GM21515 (cell line): Measurements from ENCODE around the gene BST1.
A peak's percentile ranks its signal among the peaks of the same experiment; 100 is the strongest.

Source experiments
- ATAC-seq: cut with Tn5 transposase; IDR thresholded peaks from one replicate; pipeline ENCODE4 v1.9.1; 2021; ENCODE audit not compliant: unreplicated experiment

Gene BST1

GRCh38 chr4:15742637-15743036, 39.8 kb downstream of the BST1 start:
- ATAC-seq = no peak

GRCh38 chr4:15744016-15744545, 41.2 kb downstream of the BST1 start:
- no peak for ATAC-seq

- no peak for ATAC-seq
Observed at GRCh38 chr4:15746110-15746509, 43.2 kb downstream of the BST1 start.

DNA sequence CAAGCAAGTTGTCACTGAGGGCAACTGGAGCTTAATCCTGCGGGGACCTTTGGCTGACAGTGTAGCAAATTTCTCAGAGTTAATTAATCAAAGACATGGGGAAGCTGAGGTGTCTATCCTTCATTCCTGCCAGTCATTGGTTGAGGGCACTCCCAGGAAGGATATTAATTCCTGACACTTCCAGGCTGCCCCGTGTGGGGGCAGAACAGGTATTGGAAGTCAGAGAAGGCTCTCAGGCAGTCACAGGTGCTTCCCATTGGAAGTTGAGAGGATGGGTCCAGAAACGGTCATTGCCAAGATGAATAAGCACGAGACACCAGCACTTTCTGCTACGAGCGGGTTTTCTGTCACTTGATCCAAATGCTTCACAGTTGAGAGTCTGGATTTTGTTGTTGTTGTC, 46.1 kb downstream of the BST1 start:
- ATAC-seq = no peak

GRCh38 chr4:15751153-15751552, 48.3 kb downstream of the BST1 start:
- no peak for ATAC-seq

DNA sequence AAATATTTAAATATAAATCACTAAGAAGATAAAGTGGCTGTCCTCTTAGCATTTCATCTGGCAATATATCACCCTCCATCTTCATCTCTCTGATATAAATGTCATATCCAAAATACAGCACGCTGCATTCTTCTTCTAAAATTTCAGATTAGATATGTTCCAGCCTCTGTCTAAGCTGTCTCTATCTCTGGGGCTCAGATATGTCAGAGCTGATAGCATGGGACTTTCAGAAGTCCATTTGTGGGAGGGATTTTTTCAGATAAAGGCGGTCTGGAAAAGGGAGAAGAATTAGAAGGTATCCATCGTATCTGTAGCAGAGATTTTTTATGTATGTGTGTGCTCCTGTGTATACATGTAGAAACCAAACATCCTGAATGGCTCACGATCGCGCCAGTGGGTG, 50.2 kb downstream of the BST1 start:
- ATAC-seq = no peak

- ATAC-seq = no peak
Observed at GRCh38 chr4:15753786-15754185, 50.9 kb downstream of the BST1 start.

GRCh38 chr4:15754323-15754722, 51.5 kb downstream of the BST1 start:
- ATAC-seq = no peak

DNA sequence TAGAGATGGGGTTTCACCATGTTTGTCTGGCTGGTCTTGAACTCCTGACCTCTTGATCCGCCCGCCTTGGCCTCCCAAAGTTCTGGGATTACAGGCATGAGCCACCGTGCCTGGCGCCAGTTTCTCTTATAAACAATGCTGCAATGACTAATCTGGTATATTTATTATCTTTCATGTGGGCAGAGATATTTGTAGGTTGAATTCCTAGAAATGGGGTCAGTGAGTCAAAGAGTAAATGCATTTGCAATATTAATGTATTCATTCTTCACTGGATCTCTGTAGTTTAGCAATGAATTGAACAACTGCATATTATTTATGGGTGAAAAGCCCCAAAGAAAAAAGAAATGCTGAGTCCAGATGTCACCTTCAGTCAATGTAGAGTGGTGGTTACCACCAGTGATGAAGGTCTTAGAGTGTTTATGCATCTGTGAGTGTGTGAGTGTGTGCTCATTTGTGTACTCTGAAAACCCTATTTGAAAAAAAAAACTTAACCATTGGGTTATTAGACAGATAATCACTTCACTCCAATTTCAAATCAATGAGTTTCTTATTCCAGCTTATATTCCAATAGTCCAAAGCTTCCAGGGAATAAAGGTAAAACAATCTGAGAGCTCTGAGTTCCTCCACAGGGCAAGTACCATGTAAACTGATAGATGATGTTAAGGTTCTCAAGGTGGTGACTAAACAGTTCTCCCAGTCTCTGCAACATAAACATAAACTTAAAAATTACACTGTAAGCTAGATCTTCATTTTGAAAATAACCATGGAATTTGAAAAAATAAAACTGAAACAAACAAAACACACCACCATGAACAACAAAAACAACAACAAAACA, 52.7 kb downstream of the BST1 start:
- ATAC-seq = peak; percentile 20

DNA sequence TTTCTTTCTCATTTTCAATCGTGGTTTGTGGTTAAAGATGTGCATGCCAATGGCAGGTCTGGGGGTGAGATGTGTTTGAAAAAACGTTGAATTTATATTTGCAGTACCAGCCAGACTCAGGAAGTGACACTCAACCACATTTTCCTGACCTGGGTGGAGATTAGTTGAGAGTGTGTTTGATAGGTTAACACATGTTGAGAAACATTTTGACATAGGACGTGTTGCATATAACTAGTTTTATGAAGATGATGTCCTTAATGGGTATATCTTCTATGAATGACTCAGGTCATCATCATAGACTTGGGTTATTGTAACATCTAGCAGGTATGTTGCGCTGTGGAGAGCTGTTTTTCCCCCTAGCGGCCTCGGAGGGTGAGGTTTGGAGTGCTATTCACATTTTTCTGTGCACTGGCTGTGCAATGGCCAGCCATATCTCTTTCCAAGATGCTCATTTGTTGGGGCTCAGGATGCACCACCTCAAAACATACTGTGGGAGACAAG, 53.5 kb downstream of the BST1 start:
- peak; percentile 74 for ATAC-seq

- ATAC-seq = no peak
Observed at GRCh38 chr4:15757054-15757453, 54.2 kb downstream of the BST1 start.

- no peak for ATAC-seq
Observed at GRCh38 chr4:15758294-15758693, 55.4 kb downstream of the BST1 start.

DNA sequence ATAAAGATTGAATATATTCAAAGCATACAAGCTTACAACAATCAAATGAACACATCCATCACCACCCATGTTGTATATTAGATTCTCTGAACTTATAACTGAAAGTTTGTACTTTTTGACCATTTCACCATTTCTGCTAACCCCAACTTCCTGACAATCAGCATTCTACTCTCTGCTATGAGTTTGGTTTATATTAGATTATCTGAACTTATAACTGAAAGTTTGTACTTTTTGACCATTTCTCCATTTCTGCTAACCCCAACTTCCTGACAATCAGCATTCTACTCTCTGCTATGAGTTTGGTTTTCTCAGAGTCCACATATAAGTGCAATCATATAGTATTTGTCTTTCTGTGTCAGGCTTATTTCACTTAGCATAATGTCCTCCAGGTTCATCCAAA, 59.6 kb downstream of the BST1 start:
- peak; percentile 64 for ATAC-seq

DNA sequence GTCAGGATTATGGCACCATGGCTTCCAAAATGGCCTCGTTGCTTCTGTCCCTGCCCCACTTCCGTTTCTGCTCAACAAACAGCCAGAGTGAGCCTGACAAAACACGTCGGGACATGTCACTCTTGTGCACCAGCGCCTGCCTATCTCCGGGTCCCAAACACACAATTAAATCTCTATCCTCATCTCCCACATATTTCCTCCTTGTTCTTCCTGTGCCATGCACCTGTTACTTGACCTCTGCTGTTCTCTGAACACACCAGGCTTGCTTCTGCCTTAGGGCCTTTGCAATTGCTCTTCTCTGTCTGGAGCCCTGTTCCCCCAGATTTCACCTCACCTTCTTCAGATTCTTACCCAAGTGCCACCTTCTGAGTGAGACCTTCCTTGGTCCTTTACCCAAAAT, 62.5 kb downstream of the BST1 start:
- ATAC-seq = no peak

- peak; percentile 67 for ATAC-seq
Observed at GRCh38 chr4:15765910-15766697, 63.2 kb downstream of the BST1 start.

DNA sequence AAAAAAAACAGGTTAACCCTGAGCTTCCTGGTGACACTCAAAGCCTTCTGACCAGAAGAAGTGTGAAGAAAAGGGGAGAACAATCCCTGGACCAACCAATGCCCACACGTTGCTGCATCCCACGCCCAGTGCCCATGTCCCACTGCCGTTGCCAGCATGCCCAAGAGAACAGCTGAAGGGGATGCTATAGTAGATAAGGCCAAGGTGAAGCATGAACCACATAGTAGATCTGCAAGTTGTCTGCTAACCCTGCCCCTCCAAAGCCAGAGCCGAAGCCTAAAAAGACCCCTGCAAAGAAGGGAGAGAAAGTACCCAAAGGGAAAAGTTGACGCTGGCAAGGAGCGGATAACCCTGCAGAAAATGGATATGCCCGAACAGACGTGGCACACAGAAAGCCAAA, 64.0 kb downstream of the BST1 start:
- no peak for ATAC-seq

DNA sequence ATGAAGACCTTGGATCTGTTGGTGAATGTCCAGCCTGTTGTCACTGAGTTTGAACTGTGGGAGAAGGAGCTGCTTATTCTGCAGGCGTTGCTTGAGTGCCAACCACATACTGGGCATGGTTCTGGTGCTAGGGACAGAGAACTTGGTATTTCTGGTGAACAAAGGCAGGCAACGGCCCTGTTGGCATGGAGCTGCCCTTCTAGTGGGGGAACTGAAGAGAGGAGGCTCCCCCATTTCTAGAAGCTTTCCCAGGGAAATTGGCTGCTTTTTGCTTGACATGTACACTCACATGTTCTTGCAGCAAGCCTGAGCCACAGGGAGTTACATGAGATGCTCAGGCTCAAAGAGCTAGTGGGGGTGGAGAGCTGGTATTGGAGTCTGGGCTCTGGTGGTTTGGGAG, 66.3 kb downstream of the BST1 start:
- ATAC-seq = no peak

DNA sequence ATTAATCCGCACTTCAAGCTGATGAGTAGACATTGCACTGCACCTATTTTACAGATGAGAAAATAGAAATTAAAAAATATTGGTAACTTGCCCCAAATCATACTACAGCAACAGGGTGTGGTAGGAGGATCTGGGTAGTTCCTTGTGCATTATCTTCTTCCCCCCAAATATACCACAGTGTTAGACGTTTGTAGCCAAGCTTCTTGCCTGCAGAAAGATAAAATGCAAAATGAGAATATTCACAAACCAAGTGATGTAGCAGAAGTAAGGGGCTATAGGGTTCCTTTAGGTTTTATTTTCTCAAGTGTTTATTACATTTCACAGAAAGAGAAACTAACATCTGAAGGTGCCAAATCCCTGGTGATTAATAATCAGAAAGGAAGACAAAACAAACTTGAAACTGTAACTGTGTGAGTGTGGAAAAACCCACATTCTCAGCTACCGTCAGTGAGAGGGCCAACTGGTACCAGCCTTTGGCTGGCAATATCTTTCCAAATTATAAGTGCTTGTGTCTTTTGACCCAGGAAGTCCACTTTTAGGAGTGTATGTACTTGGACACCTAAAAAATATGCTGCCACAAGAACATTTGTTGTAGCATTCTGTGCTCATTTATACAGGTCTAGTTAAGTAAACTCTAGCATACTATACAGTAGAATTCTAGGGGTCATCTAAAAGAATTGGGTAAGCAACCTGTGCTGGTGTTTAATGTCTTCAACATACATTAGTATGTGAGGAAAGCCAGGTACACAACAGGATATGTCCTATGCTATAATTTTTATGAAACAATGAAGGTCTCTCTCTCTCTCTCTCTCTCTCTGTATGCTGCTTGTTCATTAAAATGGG, 68.6 kb downstream of the BST1 start:
- peak; percentile 65 for ATAC-seq

- ATAC-seq = no peak
Observed at GRCh38 chr4:15774020-15774420, 71.2 kb downstream of the BST1 start.

- ATAC-seq = no peak
Observed at GRCh38 chr4:15776871-15777648, 74.2 kb downstream of the BST1 start.
